Measurements from ENCODE around the gene PIP4K2A.

- no peak for TF ChIP-seq CTCF (IDR thresholded peaks at IDR 0.05)
- TF ChIP-seq POLR2A (IDR thresholded peaks at IDR 0.05), result no peak
These were observed 179.4 kb downstream of the PIP4K2A start for GRCh38 chr10:22534849-22535604.
